ENCODE data around the gene SORBS1. TPM values are rescaled to one million over a fixed set of nuclear protein-coding genes. Genes with fewer than 3 reads are reported as not detected.

The SORBS1 gene
- total and polyA plus RNA-seq, 2 experiments from 2014 or later: 17.0 to 40.2 TPM

- no peaks in the 10 kb centered on the region for H3K9me2 ChIP-seq (replicated peaks; ENCODE audit: insufficient read depth)
- H3K4me1 ChIP-seq (ENCODE audit: insufficient read depth): peaks cover 43% of the 10 kb centered on the region
- no peaks in the 10 kb centered on the region for H3K36me3 ChIP-seq (replicated peaks; ENCODE audit: insufficient read depth, low read depth)
- H3K9me3 ChIP-seq (ENCODE audit: low read depth): no peaks in the 10 kb centered on the region
- DNase-seq (ENCODE audit: low spot score): peak; percentile 83
- H3K4me2 ChIP-seq: peak overlapping the region; percentile 32
- H4K20me1 ChIP-seq (ENCODE audit: insufficient read depth, poor library complexity, severe bottlenecking): no peaks in the 10 kb centered on the region
- H3K27ac ChIP-seq: peak overlapping the region; percentile 81
- 8% methylated on average over 5 of the region's 5 CpGs for WGBS (ENCODE audit: low lambda C conversion rate, missing lambda C conversion rate)
- H2AFZ ChIP-seq: peak overlapping the region; percentile 14
- TF ChIP-seq EZH2 (IDR thresholded peaks at IDR 0.05; ENCODE audit: borderline replicate concordance) (no peak), CTCF (IDR thresholded peaks at IDR 0.05; ENCODE audit: poor library complexity) (peak; percentile 35)
- H3K4me3 ChIP-seq: no peak overlapping the region
- H3K79me2 ChIP-seq: peaks cover 43% of the 10 kb centered on the region
- no peaks in the 10 kb centered on the region for H3K27me3 ChIP-seq
Measured at GRCh38 chr10:95467162-95467599, 94.0 kb downstream of the SORBS1 start.

GRCh38 chr10:95466436-95466835 is 94.7 kb downstream of the SORBS1 start:
- Histone ChIP-seq H3K4me2 (no peak overlapping the region), H2AFZ (no peak overlapping the region), H3K9me3 (ENCODE audit: low read depth) (no peaks in the 10 kb centered on the region), H3K4me3 (no peak overlapping the region), H4K20me1 (ENCODE audit: insufficient read depth, poor library complexity, severe bottlenecking) (no peaks in the 10 kb centered on the region), H3K9me2 (replicated peaks; ENCODE audit: insufficient read depth) (no peaks in the 10 kb centered on the region), H3K36me3 (replicated peaks; ENCODE audit: insufficient read depth, low read depth) (no peaks in the 10 kb centered on the region), H3K27me3 (no peaks in the 10 kb centered on the region), H3K4me1 (ENCODE audit: insufficient read depth) (peaks cover 40% of the 10 kb centered on the region), H3K79me2 (peaks cover 40% of the 10 kb centered on the region), H3K27ac (no peak overlapping the region)
- 94% methylated on average over 3 of the region's 3 CpGs for WGBS (ENCODE audit: low lambda C conversion rate, missing lambda C conversion rate)
- no peak for TF ChIP-seq EZH2 (IDR thresholded peaks at IDR 0.05; ENCODE audit: borderline replicate concordance)
- TF ChIP-seq EZH2phosphoT487 (IDR thresholded peaks at IDR 0.05; ENCODE audit: low read depth, severe bottlenecking, unreplicated experiment): no peak
- TF ChIP-seq CTCF (IDR thresholded peaks at IDR 0.05; ENCODE audit: poor library complexity): no peak
- no peak for DNase-seq (ENCODE audit: low spot score)

- Histone ChIP-seq H4K20me1 (ENCODE audit: insufficient read depth, poor library complexity, severe bottlenecking) (no peaks in the 10 kb centered on the region), H3K36me3 (replicated peaks; ENCODE audit: insufficient read depth, low read depth) (no peaks in the 10 kb centered on the region), H2AFZ (no peak overlapping the region), H3K27me3 (no peaks in the 10 kb centered on the region), H3K4me3 (no peak overlapping the region), H3K27ac (no peak overlapping the region), H3K9me2 (replicated peaks; ENCODE audit: insufficient read depth) (no peaks in the 10 kb centered on the region), H3K9me3 (ENCODE audit: low read depth) (no peaks in the 10 kb centered on the region), H3K79me2 (peaks cover 25% of the 10 kb centered on the region), H3K4me1 (ENCODE audit: insufficient read depth) (peaks cover 39% of the 10 kb centered on the region), H3K4me2 (no peak overlapping the region)
- 79% methylated on average over 5 of the region's 5 CpGs for WGBS (ENCODE audit: low lambda C conversion rate, missing lambda C conversion rate)
- no peak for DNase-seq (ENCODE audit: low spot score)
- TF ChIP-seq EZH2phosphoT487 (IDR thresholded peaks at IDR 0.05; ENCODE audit: low read depth, severe bottlenecking, unreplicated experiment) (no peak), CTCF (IDR thresholded peaks at IDR 0.05; ENCODE audit: poor library complexity) (no peak), EZH2 (IDR thresholded peaks at IDR 0.05; ENCODE audit: borderline replicate concordance) (no peak)
Measured at GRCh38 chr10:95464280-95464679, 96.9 kb downstream of the SORBS1 start.

Data from hepatocyte (in vitro differentiated cells).